Measurements from ENCODE around the gene ZBTB21.
"Not testable (repeated sequence)": the region's sequence is repeated elsewhere in the genome, so short reads cannot be mapped to it uniquely, and the experiment has no call there.

ZBTB21 gene

DNA sequence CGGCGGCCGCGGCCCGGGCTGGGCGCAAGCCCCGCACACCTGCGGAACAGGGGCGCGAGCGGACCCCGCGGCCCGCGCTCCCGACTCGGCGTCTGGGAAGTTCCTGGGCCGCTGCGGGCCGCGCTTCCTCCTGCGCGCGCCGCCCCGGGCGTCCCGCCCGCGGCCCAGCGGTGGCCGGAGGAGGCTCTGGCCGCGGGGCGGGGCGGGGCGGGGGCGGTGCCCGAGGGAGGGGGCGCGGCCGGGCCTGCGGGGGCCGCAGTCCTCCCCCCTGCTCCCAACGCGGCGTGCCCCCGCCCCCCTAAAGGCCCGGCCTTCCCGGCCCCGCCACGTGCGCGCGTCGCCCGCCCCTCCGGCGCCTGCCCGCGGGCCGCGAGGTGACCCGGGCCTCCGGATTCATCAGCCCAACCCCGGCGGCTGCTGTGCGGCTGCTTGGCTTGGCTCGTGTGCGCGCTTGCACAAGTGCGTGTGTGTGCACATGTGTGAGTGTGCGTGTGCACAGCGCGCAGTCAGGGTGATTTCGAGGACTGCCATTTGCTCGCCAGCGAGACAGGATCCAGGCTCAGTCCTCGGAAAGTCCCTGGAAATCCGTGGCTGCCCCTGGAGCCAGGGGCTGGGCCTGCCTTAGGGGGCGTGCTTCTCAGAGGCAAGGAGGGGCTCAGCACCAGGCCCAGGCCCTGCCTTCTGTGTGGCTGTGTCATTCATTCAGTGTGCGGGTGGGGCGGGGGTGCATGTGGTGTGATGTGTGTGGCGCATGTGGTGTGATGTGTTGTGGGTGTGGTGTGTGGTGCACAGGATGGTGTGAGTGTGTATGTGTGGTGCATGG is 56.1 kb downstream of the ZBTB21 start, which contains the start of gene C2CD2:
TSS of gene C2CD2 (minus strand) at position 188 of the 823 bp plus-strand sequence. CDS start 370 bp downstream, outside the sequence.
- no peak for DNase-seq (ENCODE audit: low read depth, low spot score)

DNA sequence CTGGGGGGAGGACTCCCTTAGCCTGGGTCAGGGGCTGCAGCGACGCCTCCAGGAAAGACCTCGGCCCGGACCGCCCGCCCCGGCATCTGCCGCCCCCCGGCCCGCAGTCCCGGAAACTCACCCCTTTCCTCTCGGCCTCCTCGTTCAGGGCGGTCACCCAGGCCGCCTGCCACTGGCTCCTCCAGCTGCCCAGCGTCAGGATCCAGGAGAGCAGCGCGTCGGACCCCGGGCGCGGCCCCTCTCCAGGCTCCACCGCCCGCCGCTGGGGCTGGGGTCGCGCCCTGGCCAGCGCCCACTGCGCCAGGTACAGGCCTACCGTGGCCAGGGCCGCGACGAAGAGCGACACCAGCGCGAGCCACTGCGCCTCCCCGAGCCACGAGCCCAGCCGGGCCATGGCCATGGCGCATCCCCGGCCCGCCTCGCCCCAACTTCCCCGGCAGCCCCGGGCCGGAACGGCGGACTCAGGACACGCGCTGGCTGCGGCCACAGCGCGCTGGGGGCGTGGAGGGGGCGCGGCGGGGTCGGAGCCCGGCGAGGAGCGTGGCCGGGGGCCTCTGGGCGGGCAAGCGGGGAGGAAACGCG is 56.8 kb downstream of the ZBTB21 start:
- DNase-seq (ENCODE audit: low read depth, low spot score), result no peak

DNA sequence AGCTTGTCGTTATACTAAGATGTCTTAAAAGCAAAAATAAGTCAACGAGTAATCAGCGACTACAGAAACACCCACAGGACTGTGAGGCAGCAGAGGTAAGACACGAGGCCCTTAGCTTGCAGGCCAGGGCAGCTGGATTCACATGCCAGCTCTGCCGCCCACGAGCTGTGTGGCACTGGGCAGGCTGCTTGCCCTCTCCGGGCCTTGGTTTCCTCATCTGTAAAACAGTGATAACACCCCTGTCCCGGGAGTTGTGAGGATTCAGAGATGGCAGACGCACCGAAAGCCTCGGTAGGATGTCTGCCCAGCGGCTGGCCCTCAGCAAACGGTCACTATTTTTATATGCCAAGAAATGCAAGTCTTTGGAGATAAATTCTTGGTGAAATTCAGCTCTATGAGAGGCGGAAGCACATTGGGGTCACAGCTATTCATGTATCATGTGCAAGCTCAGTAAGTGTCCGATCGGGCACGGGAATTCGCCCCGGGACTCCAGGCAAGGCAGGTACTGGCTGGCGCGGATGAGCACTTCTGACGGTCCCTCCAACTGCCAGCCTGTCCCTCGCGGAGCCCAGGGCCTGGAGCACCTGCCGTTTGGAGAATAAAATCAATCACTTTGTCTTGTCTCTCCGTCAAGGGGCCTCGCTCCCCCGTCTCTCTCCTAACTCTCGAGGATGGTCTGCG is 57.5 kb downstream of the ZBTB21 start:
- DNase-seq (ENCODE audit: low read depth, low spot score), result no peak

DNA sequence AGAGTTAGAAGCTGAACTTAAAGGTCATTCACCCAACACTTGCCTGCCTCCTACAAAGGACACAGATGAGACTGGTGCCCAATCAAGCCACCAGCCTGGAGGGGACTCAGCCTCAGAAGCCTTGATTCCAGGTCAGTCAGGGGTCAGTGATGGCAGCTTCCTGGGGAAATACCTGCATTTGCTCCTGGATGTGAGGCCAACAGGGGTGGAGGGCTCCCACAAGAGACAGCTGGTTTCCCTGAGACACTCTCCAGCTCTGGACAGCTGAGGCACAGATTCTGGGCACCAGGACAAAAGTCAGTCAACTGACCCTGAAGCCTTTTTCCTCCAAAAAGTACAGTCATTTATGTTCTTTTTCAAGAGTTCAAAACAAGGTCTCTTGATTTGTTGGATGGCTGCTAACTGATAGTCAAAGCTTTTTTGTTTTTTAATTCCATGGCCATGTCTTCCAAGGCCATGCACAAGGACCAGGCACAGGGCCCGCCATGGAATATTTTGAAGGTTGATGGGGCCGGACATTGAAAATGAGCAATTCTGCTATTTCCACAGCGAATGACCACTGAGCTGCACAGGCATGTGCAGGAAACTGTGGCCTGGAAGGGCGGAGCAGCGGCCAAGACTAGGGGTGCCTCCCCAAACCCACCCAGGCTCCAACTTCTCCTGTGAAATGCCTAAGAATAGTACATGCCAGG is 58.1 kb downstream of the ZBTB21 start:
- no peak for DNase-seq (ENCODE audit: low read depth, low spot score)

DNA sequence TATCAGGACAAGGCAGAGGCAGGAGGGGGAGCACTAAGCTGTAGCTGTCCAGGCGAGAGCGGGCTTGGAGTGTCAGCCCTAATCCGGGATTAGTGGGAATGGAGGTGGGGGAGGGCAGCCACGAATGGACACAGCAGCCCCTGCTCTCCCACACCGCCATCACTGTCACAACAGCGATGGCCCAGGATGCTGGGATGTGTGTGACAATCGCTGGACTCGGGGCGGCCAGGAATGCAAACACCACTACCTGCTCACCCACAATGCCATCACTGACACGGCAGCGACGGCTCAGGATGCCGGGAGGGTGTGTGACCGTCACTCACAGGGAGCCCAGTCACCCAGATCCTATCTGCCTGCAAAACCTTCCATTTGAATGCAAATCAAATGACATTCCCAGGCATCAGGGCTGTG is 59.2 kb downstream of the ZBTB21 start:
- no peak for DNase-seq (ENCODE audit: low read depth, low spot score)

GRCh38 chr21:41949631-41950030 is 60.5 kb downstream of the ZBTB21 start:
- not testable (repeated sequence) for DNase-seq (ENCODE audit: low read depth, low spot score)

DNA sequence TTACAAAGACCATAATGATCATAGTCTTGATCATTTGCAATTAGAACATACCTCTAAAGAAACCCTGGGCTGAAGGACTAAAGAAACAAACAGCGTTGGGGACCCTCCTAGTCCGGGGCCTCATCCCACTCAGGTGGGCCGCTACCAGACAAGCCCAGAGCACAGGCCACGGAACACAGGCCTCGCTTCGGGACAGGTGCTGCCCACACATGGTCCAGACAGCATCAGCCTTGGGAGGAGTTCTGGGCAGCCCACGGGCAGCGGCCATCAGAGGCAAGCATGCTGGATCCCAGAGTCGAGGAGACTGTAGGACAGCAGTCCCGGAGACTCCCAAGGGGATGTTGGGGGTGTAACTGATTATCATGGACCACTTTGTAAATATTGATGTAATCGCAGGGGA is 61.3 kb downstream of the ZBTB21 start:
- no peak for DNase-seq (ENCODE audit: low read depth, low spot score)

DNA sequence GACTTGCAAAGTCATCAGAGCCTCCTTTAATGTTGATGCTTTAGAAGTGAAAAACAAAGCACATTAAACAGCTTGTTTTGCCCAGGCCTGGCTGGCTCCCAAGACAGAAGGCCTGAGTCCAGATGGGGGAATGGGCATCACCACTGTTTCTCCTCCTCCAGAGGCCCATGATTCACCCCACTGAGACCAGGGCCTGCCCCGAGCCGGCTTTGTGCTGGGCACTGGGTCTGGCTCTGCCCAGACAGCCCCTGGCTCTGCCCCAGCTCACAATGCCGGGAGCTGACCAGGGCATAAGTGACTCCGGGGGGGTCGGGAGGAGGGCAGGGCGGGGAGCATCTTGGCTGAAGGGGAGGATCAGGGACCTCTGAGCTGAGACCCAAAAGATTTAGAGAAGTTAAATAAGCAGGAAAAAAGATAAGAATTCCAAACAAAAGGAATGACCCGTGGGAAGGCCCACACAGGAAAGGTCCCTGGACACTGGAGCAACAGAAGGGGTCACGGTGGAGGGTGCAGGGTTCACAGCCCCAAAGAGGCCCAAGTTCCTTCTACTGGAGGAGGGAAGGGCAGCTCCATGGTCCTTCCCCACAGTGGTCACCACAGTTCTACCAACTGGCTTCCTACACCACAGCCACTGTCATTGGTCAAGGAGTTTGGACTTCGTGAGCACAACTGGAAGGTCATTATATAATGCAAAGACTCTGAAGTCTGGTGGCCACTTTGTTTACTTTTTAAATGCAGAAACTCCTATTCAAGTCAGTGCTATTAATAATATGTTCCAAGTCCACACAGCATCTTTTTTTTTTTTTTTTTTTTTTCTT is 61.9 kb downstream of the ZBTB21 start:
- no peak for DNase-seq (ENCODE audit: low read depth, low spot score)

- no peak for DNase-seq (ENCODE audit: low read depth, low spot score)
Measured at GRCh38 chr21:41945982-41946381, 64.2 kb downstream of the ZBTB21 start.

DNA sequence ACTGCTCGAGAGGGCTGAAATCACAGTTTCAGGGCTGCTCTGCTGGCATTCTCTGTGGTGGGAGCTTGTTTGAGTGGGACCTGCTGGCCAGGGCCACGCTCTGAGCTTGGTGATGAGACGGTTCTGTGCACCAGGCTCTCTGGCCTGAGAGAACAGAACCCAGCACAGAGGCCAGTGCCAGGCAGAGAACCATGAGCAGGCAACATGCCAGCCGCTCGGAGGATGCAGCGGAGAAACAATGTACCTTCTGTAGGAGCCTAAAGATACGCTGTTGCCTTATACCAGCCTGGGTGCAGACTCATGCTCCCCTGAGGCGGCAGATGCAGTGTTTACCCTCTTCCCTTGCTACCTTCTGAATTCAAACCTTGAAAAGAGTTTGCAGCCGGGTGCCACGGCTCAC is 66.3 kb downstream of the ZBTB21 start:
- no peak for DNase-seq (ENCODE audit: low read depth, low spot score)

GRCh38 chr21:41942457-41942856 is 67.7 kb downstream of the ZBTB21 start:
- DNase-seq (ENCODE audit: low read depth, low spot score), result no peak

DNA sequence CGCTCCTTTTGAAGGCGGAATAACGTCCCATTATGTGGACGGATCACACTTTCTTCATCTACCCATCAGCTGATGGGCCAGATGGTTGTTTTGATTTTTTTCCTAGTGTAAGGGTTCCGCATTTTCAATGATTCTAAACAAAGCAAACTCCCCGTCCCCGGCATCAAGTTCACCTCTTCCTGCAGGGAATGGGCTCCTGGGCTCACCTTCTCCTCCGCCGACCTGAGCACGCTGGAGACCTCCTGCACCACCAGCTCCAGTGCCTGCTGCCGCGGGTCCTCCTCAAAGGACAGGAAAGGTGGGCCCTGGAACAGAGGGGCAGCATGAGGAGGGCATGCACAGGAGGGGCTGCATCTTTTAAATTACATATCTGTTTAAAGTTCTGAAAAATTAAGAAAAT is 68.2 kb downstream of the ZBTB21 start:
- no peak for DNase-seq (ENCODE audit: low read depth, low spot score)

DNA sequence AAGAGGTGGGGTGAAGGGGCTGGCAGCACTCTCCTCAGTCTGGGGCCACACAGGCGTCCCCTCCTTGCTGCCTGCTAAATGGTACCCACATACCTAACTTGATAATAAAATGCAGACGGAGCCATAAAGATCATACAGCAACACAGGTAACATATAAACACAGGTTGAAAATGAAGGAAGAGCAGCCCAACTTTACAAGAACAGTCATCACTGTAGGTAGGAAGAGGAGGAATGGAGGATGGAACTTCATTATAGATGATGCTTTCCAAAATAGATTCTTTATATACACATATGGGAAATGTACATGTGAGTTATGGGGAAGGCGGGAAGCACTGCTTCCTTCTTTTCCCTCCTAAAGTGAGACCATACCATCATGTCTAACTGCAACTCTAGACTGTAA is 69.7 kb downstream of the ZBTB21 start:
- DNase-seq (ENCODE audit: low read depth, low spot score), result no peak

GRCh38 chr21:41939391-41939790 is 70.8 kb downstream of the ZBTB21 start:
- DNase-seq (ENCODE audit: low read depth, low spot score), result no peak
